ENCODE measurements around the gene CMPK1. TPM values are rescaled to one million over a fixed set of nuclear protein-coding genes. Genes with fewer than 3 reads are reported as not detected.
"Not testable (repeated sequence)": the region's sequence is repeated elsewhere in the genome, so short reads cannot be mapped to it uniquely, and the experiment has no call there.

CMPK1 gene
- total RNA-seq, 1 experiment from 2014 or later: 28.7 TPM

GRCh38 chr1:47340227-47340626 is 6.6 kb downstream of the CMPK1 start:
- no peaks in the 10 kb centered on the region for H3K27me3 Mint-ChIP-seq (ENCODE audit: low read depth)
- H3K56ac ChIP-seq (ENCODE audit: insufficient read length, low read depth, low read length): no peak overlapping the region
- H3K4me3 Mint-ChIP-seq: peak overlapping the region in 1 of 2 experiments; percentile 57; a peak in 1 of 5 replicates
- H3K23ac ChIP-seq (ENCODE audit: insufficient read length, low read depth, low read length): no peak overlapping the region
- no peak overlapping the region for H4K8ac ChIP-seq (replicated peaks; ENCODE audit: insufficient read length, low read depth, low read length)
- H3K27me3 ChIP-seq (ENCODE audit: insufficient read depth, low read length): no peaks in the 10 kb centered on the region
- no peak overlapping the region for H3K9ac ChIP-seq (ENCODE audit: extremely low read depth, insufficient read length, low read length)
- no peaks in the 10 kb centered on the region for H4K20me1 ChIP-seq (ENCODE audit: control insufficient read depth, insufficient read depth, insufficient read length)
- no peak overlapping the region for H2BK20ac ChIP-seq (ENCODE audit: low read depth, low read length, poor library complexity, severe bottlenecking)
- H3K36me3 Mint-ChIP-seq (ENCODE audit: insufficient read depth in 1 of 3, low read depth in 3 of 3): peaks cover 0 to 8% (median 2%) of the 10 kb centered on the region in 3 experiments; a peak in 4 of 7 replicates
- H3T11ph ChIP-seq (ENCODE audit: low read length): no peak overlapping the region
- H3K79me2 ChIP-seq (ENCODE audit: insufficient read depth, low read length): peaks cover 4% of the 10 kb centered on the region
- H3K4me1 ChIP-seq (ENCODE audit: insufficient read depth, low read length): no peaks in the 10 kb centered on the region
- no peak overlapping the region for H4K91ac ChIP-seq (ENCODE audit: insufficient read length, low read depth, low read length)
- TF ChIP-seq CTCF (conservative IDR thresholded peaks at IDR 0.05): no peak
- H3K79me1 ChIP-seq (ENCODE audit: insufficient read depth, low read depth, low read length, poor library complexity, severe bottlenecking): no peaks in the 10 kb centered on the region
- H3K9me3 ChIP-seq (ENCODE audit: control insufficient read depth, low read depth, low read length): no peaks in the 10 kb centered on the region
- H2BK15ac ChIP-seq (ENCODE audit: low read depth, low read length): no peak overlapping the region
- no CpG with 5 or more reads among the region's 4 CpGs for WGBS (ENCODE audit: extremely low coverage, insufficient read length, low lambda C conversion rate)
- no peak overlapping the region for H3K18ac ChIP-seq (ENCODE audit: insufficient read length, low read depth, low read length)
- peaks cover 0 to under 1% of the 10 kb centered on the region in 2 experiments; a peak in 2 of 4 replicates for H3K4me1 Mint-ChIP-seq
- H3K4ac ChIP-seq (ENCODE audit: low read depth, low read length): no peak overlapping the region
- no peak overlapping the region for H2AFZ ChIP-seq (ENCODE audit: low read length)
- no peaks in the 10 kb centered on the region for H3K9me3 Mint-ChIP-seq
- DNase-seq: no peak
- H4K5ac ChIP-seq (ENCODE audit: insufficient read length, low read depth, low read length): no peak overlapping the region
- no peaks in the 10 kb centered on the region for H3K23me2 ChIP-seq (ENCODE audit: insufficient read length, low read depth, low read length, poor library complexity, severe bottlenecking)
- no peak overlapping the region for H2BK120ac ChIP-seq (ENCODE audit: low read depth, low read length, poor library complexity, severe bottlenecking)
- no peak overlapping the region for H3K27ac ChIP-seq (ENCODE audit: insufficient read length, low read depth, low read length)
- H2BK12ac ChIP-seq (ENCODE audit: insufficient read length, low read depth, low read length): no peak overlapping the region
- H3K27ac Mint-ChIP-seq: peak overlapping the region in 2 of 3 experiments; percentile 65 to 75; a peak in 1 of 7 replicates
- H3K14ac ChIP-seq (ENCODE audit: insufficient read depth, low read length): no peak overlapping the region
- H3K4me2 ChIP-seq (ENCODE audit: insufficient read depth, insufficient read length, low read length): no peak overlapping the region
- no peak overlapping the region for H2BK5ac ChIP-seq (ENCODE audit: insufficient read length, low read length)
- no peak overlapping the region for H2AK5ac ChIP-seq (ENCODE audit: insufficient read length, low read length)

- H3K79me1 ChIP-seq (ENCODE audit: insufficient read depth, low read depth, low read length, poor library complexity, severe bottlenecking); H3K79me2 ChIP-seq (ENCODE audit: insufficient read depth, low read length); H2AK5ac ChIP-seq (ENCODE audit: insufficient read length, low read length); H3K4me3 Mint-ChIP-seq; H2AFZ ChIP-seq (ENCODE audit: low read length); H4K8ac ChIP-seq (replicated peaks; ENCODE audit: insufficient read length, low read depth, low read length); H3K4me1 ChIP-seq (ENCODE audit: insufficient read depth, low read length); H3K27me3 Mint-ChIP-seq (ENCODE audit: low read depth); H4K20me1 ChIP-seq (ENCODE audit: control insufficient read depth, insufficient read depth, insufficient read length); H3K23me2 ChIP-seq (ENCODE audit: insufficient read length, low read depth, low read length, poor library complexity, severe bottlenecking); H3K56ac ChIP-seq (ENCODE audit: insufficient read length, low read depth, low read length); H3K4me2 ChIP-seq (ENCODE audit: insufficient read depth, insufficient read length, low read length); H2BK20ac ChIP-seq (ENCODE audit: low read depth, low read length, poor library complexity, severe bottlenecking); H3K9ac ChIP-seq (ENCODE audit: extremely low read depth, insufficient read length, low read length); H3K4me1 Mint-ChIP-seq; H2BK15ac ChIP-seq (ENCODE audit: low read depth, low read length); H3K9me3 ChIP-seq (ENCODE audit: control insufficient read depth, low read depth, low read length); H3K18ac ChIP-seq (ENCODE audit: insufficient read length, low read depth, low read length); H2BK120ac ChIP-seq (ENCODE audit: low read depth, low read length, poor library complexity, severe bottlenecking); H3K36me3 Mint-ChIP-seq (ENCODE audit: insufficient read depth in 1 of 3, low read depth in 3 of 3); H3K4ac ChIP-seq (ENCODE audit: low read depth, low read length); DNase-seq; H3K27ac Mint-ChIP-seq; H2BK5ac ChIP-seq (ENCODE audit: insufficient read length, low read length); H3K23ac ChIP-seq (ENCODE audit: insufficient read length, low read depth, low read length); H3K14ac ChIP-seq (ENCODE audit: insufficient read depth, low read length); H3K27ac ChIP-seq (ENCODE audit: insufficient read length, low read depth, low read length); H3T11ph ChIP-seq (ENCODE audit: low read length); H4K91ac ChIP-seq (ENCODE audit: insufficient read length, low read depth, low read length); H2BK12ac ChIP-seq (ENCODE audit: insufficient read length, low read depth, low read length); H3K9me3 Mint-ChIP-seq; H3K27me3 ChIP-seq (ENCODE audit: insufficient read depth, low read length): not testable (repeated sequence)
- peak overlapping the region; percentile 83 for H4K5ac ChIP-seq (ENCODE audit: insufficient read length, low read depth, low read length)
- WGBS (ENCODE audit: extremely low coverage, insufficient read length, low lambda C conversion rate): no CpG with 5 or more reads among the region's 5 CpGs
Observed at GRCh38 chr1:47346979-47347378, 13.4 kb downstream of the CMPK1 start.

Data from H9 (cell line).